ENCODE results near the gene SENP6.
A peak's percentile ranks its signal among the peaks of the same experiment; 100 is the strongest.

The SENP6 gene

DNA sequence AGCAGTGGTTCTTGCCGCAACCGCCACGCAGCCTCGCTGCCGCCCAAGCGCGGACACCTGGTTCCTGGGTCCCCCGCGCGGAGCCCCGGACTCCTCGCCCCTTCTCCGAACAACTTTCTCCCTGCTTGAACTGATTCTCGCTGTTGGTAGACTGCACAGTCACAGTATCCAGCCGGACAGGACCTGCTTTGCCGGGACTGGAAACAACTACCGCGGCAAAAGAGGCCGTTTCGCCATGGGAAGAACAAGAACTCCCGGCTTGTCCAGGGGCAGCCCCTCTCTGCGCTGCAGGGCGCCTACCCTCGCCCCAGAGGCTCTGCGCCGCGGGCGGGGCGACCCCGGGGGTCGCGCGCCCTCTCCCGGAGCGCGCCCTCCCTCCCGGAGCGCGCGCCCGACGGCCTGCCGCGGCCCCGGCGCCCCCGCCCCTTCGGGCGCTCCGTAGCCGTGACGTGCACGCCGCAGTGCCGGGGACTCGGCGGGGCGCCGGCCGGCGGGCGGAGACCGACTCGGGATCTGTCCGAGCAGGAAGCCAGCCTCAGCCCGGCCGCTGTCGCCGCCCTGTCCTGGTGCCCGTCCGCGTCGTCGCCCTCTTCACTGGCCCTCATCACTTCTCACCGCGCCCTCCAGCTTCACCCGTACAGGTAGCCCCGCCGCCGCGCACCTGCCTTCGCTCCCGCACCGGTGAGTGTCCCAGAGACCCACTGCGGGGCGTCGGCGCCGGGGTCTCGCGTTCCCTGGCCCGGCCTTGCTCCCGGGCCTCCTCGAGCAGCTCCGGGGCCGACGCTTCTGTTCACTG lies 147.3 kb downstream of the SENP6 start, which contains the start of gene MYO6:
Gene MYO6, plus strand, starts transcription at position 497 of the 796 bp plus-strand sequence. CDS start 68,309 bp downstream, outside the sequence.
- ATAC-seq: peak; percentile 57

DNA sequence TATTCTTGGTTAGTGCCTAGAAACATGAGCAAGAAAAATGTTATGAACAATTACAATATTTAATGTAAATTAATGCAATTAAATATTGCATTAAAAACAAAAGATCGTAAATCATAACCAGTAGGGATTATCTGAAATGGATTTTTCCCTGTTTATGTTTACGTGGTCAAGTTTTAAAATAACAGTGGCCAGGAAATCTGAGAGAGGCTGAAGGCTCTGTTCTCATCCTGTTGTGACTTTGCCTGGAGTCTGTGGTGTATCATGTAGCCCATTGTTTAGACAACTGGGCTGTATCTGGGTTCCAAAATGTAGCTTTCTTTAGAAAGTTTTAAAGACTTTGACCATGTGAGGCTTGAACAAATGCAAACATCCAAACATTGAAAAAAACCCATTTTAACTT lies 149.8 kb downstream of the SENP6 start:
- no peak for ATAC-seq

DNA sequence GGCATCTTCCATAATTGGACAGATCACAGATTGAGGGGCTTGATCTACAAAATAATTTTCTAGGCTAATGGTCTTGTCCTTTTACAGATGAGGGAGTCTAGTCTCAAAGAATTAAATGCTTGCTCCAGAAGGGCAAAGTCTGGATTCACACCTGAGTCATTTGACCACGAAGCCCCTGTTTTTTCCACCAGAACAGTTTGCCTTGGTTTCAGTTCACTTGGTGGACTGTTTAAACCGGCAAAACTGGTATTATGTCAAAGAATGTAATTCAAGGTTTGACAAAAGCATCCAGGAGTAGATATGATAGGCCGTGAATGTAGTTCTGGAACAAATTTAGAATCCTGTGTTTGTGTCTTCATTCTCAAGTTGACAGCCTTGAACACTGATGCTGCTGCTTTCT lies 150.7 kb downstream of the SENP6 start:
- no peak for ATAC-seq

DNA sequence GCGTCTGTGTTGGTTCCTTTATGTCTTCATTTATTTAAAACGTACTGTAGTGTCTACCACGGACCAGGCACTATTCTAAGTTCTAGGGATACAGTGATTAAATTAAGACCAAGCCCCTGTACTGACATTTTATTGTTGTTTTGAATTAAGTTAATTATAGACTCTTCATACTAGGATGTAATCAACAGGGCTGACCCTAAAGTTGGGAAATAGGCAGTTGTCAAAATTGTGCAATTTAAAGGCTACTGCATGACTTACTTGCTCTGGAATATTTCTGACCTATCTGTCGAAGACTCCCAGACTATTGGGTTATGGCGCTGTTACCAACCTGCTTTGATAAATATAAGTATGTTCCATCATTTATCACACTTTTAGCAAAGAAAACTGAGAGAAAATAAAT lies 154.0 kb downstream of the SENP6 start:
- ATAC-seq: no peak

DNA sequence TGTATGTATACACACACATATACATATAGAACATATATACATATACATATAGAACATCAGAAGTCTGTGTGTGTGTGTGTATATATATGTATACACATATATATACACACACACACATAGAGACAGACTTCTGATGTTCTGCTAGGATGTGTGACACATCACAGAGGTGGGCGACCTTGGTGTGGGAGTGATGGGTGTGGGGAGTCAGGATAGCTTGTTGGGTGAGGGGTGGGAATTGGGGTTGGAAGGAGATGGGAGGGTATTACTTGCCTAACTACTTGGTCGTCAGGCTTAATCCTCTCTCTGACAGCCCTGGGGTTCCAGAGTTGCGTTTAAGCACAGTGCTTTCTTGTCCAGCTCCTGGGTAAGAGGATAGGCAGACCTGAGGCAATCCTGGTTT lies 155.6 kb downstream of the SENP6 start:
- ATAC-seq: no peak

DNA sequence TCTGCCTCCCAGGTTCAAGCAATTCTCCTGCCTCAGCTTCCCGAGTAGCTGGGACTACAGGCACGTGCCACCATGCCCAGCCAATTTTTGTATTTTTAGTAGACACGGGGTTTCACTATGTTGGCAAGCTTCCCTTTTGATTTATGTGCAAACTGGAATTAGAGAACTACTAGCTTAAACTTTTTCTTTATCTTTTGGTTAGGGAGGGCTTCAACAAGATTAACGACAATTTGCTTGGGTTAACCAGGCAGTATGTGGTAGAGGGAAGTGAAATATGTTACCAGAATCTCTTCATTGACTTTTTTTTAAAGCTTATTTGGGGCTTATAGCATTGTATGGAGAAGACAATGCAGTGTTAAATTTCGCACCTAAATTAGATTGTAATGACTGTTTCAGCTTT lies 156.4 kb downstream of the SENP6 start:
- ATAC-seq: no peak

DNA sequence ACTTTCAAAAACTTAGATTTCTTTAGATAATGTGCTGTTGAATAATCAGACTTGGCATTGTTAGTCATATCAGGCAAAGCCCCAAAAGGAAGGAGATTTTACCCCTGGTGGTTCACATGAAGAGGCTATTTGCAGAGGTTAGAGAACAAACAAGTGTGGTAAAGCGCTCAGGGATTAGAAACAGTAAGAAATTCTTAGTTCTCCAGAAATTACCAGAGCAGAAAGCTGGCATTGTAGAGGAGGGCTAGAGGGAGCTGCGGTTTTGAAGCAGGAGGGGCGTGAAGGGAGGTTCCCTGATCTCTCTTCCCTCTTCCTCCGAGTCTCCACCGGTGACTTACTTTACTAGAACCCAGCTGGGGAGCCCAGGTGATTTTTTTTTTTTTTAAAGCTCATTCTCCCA lies 157.5 kb downstream of the SENP6 start:
- no peak for ATAC-seq

DNA sequence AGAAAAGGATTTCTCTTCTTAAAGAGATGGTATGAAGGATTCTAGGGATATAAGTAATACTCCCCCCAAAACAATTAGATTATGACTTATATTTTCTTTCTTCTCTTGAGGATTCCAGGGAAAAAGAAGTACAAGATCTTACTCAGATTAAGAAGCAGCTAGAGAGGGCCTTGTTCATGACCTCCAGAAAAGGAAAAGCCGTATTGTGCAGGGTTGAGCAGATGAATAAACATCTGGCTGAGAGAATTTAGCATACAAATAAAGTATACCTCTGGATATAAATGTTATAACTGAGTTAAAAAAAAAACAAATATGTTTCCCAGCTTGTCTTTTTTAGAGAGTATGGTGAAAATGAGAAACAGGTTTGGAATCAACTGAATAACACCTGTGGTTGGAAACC lies 158.6 kb downstream of the SENP6 start:
- ATAC-seq: no peak

DNA sequence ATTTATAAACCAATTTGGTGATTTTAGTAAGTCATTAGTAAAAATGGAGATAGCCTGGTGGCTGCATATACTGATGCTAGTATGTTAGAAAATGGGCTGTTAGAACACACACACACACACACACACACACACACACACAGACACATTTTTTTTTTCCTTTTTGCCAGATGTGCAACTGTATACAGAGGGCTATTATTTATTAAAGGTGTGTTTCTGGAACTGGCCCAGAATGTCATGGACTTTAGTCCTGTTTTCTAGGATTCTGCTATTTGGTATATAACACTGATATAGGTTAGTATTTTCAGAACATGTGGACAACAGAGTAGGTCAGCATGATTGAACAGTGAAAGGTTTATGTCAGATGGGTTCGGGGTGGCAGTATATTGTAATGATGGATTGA lies 159.8 kb downstream of the SENP6 start:
- no peak for ATAC-seq

DNA sequence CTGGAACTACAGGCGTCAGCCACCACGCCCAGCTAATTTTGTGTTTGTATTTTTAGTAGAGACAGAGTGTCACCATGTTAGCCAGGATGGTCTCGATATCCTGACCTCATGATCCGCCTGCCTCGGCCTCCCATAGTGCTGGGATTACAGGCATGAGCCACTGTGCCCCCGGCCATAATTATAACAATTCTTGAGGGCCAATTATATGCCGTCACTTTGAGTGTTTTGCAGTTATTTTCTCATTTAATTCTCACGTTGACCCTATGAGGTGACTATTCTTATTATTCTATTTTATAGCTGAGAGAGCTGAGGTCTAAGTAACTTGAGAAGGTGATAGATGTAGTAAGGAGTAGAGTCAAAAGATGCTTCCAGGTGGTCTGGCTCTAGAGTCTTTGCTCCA lies 160.4 kb downstream of the SENP6 start:
- no peak for ATAC-seq

DNA sequence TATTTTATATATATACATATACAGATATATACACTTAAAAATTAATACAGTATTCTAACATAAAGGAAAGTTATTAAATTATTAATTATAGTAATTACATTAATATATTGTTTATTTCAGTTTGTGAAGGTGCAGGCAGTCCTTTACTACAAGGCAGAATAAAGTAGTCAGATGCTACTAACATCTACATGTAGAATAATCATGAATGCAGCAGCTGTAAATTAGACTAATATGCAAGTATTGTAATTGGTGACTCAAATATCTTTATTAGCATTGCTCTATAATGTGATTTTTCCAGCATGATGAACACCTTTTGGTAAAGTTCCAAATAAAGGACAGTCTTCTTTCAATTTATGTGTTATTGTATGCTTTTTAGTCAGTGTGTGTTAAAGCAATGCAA lies 164.7 kb downstream of the SENP6 start:
- ATAC-seq: no peak
